NCI-H2171 treated with DMSO at 0.1 percent for 48 hours (cell line): Measurements from ENCODE around the gene CCND3.
"Not testable (repeated sequence)": the region's sequence is repeated elsewhere in the genome, so short reads cannot be mapped to it uniquely, and the experiment has no call there.

Experiments used
- DNase-seq: peaks from one replicate; lab custom pipeline; 2025; lab: John Stamatoyannopoulos, UW

Gene CCND3

GRCh38 chr6:41947581-41948220 is 6.1 kb upstream of the CCND3 start:
- no peak for DNase-seq

- DNase-seq: no peak
Measured at GRCh38 chr6:41943456-41943855, 1.8 kb upstream of the CCND3 start.

- DNase-seq: not testable (repeated sequence)
Measured at GRCh38 chr6:41942882-41943281, 1.3 kb upstream of the CCND3 start.

- DNase-seq: no peak
Measured at GRCh38 chr6:41942067-41942851, 651 bp upstream of the CCND3 start.

GRCh38 chr6:41940759-41941279 is 789 bp downstream of the CCND3 start:
- peak; percentile 42 for DNase-seq

- DNase-seq: no peak
Measured at GRCh38 chr6:41939848-41940758, 1.5 kb downstream of the CCND3 start.

GRCh38 chr6:41939176-41939847 is 2.3 kb downstream of the CCND3 start:
- no peak for DNase-seq

- no peak for DNase-seq
Measured at GRCh38 chr6:41938590-41939175, 2.9 kb downstream of the CCND3 start.

- DNase-seq: peak; percentile 53
Measured at GRCh38 chr6:41937861-41938574, 3.6 kb downstream of the CCND3 start.

GRCh38 chr6:41937472-41937860 is 4.1 kb downstream of the CCND3 start:
- no peak for DNase-seq

- DNase-seq: peak; percentile 55
Measured at GRCh38 chr6:41936073-41936837, 5.4 kb downstream of the CCND3 start.

- no peak for DNase-seq
Measured at GRCh38 chr6:41935685-41936072, 5.9 kb downstream of the CCND3 start.

GRCh38 chr6:41935193-41935574 is 6.4 kb downstream of the CCND3 start:
- no peak for DNase-seq

GRCh38 chr6:41934278-41935192 is 7.1 kb downstream of the CCND3 start:
- DNase-seq: no peak

GRCh38 chr6:41932378-41932777 is 9.2 kb downstream of the CCND3 start:
- no peak for DNase-seq

- no peak for DNase-seq
Measured at GRCh38 chr6:41931792-41932191, 9.8 kb downstream of the CCND3 start.

- DNase-seq: no peak
Measured at GRCh38 chr6:41929924-41930323, 11.7 kb downstream of the CCND3 start.

GRCh38 chr6:41927253-41927652 is 14.4 kb downstream of the CCND3 start:
- no peak for DNase-seq

GRCh38 chr6:41922154-41922553 is 19.5 kb downstream of the CCND3 start:
- DNase-seq: no peak
